ENCODE data around the gene C8A.

Gene C8A

GRCh38 chr1:56954664-56955063 lies 100.1 kb downstream of the C8A start:
- TF ChIP-seq REST (IDR thresholded peaks at IDR 0.05; ENCODE audit: insufficient replicate concordance, low read depth) (no peak), GABPA (IDR thresholded peaks at IDR 0.05; ENCODE audit: low read depth) (no peak), SPI1 (IDR thresholded peaks at IDR 0.05; ENCODE audit: borderline replicate concordance, low read depth) (no peak), POLR2AphosphoS5 (IDR thresholded peaks at IDR 0.05; ENCODE audit: low read depth) (no peak), CTCF (IDR thresholded peaks at IDR 0.05; ENCODE audit: insufficient read depth, low read length) (no peak)
- Histone ChIP-seq H3K27me3 (ENCODE audit: insufficient read depth, poor library complexity, severe bottlenecking) (no peaks in the 10 kb centered on the region), H3K27ac (replicated peaks) (no peak overlapping the region), H3K4me3 (replicated peaks; ENCODE audit: insufficient read depth, low read length) (no peak overlapping the region)
- no peak for DNase-seq (ENCODE audit: low read depth in 1 of 2, low spot score in 1 of 2)

GRCh38 chr1:56957931-56958330 lies 103.3 kb downstream of the C8A start:
- TF ChIP-seq REST (IDR thresholded peaks at IDR 0.05; ENCODE audit: insufficient replicate concordance, low read depth) = no peak
- no peak for TF ChIP-seq POLR2AphosphoS5 (IDR thresholded peaks at IDR 0.05; ENCODE audit: low read depth)
- no peak for TF ChIP-seq GABPA (IDR thresholded peaks at IDR 0.05; ENCODE audit: low read depth)
- no peak for TF ChIP-seq SPI1 (IDR thresholded peaks at IDR 0.05; ENCODE audit: borderline replicate concordance, low read depth)
- TF ChIP-seq CTCF (IDR thresholded peaks at IDR 0.05; ENCODE audit: insufficient read depth, low read length) = no peak

GRCh38 chr1:56958526-56958925 lies 103.9 kb downstream of the C8A start:
- DNase-seq (ENCODE audit: low read depth in 1 of 2, low spot score in 1 of 2) = no peak
- H3K27ac ChIP-seq (replicated peaks) = no peak overlapping the region
- no peak overlapping the region for H3K4me3 ChIP-seq (replicated peaks; ENCODE audit: insufficient read depth, low read length)
- H3K27me3 ChIP-seq (ENCODE audit: insufficient read depth, poor library complexity, severe bottlenecking) = no peaks in the 10 kb centered on the region
- TF ChIP-seq GABPA (IDR thresholded peaks at IDR 0.05; ENCODE audit: low read depth) (no peak), CTCF (IDR thresholded peaks at IDR 0.05; ENCODE audit: insufficient read depth, low read length) (no peak), SPI1 (IDR thresholded peaks at IDR 0.05; ENCODE audit: borderline replicate concordance, low read depth) (no peak), REST (IDR thresholded peaks at IDR 0.05; ENCODE audit: insufficient replicate concordance, low read depth) (no peak), POLR2AphosphoS5 (IDR thresholded peaks at IDR 0.05; ENCODE audit: low read depth) (no peak)

More at GRCh38 chr1:56957931-56958330, 103.3 kb downstream of the C8A start:
- DNase-seq (ENCODE audit: low read depth in 1 of 2, low spot score in 1 of 2) = no peak
- Histone ChIP-seq H3K27me3 (ENCODE audit: insufficient read depth, poor library complexity, severe bottlenecking) (no peaks in the 10 kb centered on the region), H3K4me3 (replicated peaks; ENCODE audit: insufficient read depth, low read length) (no peak overlapping the region), H3K27ac (replicated peaks) (no peak overlapping the region)
